Breast epithelium (tissue), 3 donors: ENCODE results near the gene CALN1.

Source experiments
- CTCF ChIP-seq, 3 donors: fragments of 450-650 bp; IDR thresholded peaks; one replicate each; pipeline ENCODE4 v1.5.1; 2016 to 2017; ENCODE audit warnings: antibody characterized with exemption in 3 of 3, mild to moderate bottlenecking in 3 of 3, moderate library complexity in 3 of 3
- POLR2A ChIP-seq: fragments of 450-650 bp; IDR thresholded peaks from one replicate; pipeline ENCODE4 v1.6.1; 2016; ENCODE audit warnings: antibody characterized with exemption, mild to moderate bottlenecking, moderate library complexity
- POLR2AphosphoS5 ChIP-seq, 3 donors: sonication (generic); formaldehyde crosslinking; IDR thresholded peaks; one replicate each; pipeline ENCODE4 v1.6.1; 2017; ENCODE audit warnings: antibody characterized with exemption in 3 of 3

- no peak for TF ChIP-seq CTCF (IDR thresholded peaks at IDR 0.05)
- TF ChIP-seq POLR2A: no peak
- TF ChIP-seq POLR2AphosphoS5 (IDR thresholded peaks at IDR 0.05): no peak
Observed at GRCh38 chr7:72153132-72153512, 259.0 kb downstream of the CALN1 start.
